Tibial nerve (tissue), 4 donors: ENCODE results near the gene RIC1. TPM values are rescaled to one million over a fixed set of nuclear protein-coding genes. Genes with fewer than 3 reads are reported as not detected.
"Not testable (repeated sequence)": the region's sequence is repeated elsewhere in the genome, so short reads cannot be mapped to it uniquely, and the experiment has no call there.

Experiments used
- DNase-seq, 2 donors: peaks; one replicate each; pipeline ENCODE4 v3.0.0-alpha.2; 2019; ENCODE audit warnings: low spot score in 2 of 2
- H3K27ac ChIP-seq, 4 donors: fragments of 200-600 bp; sonication (generic) in 3 of 4; one replicate each; pipeline ENCODE4 v1.5.1; 2017 to 2019; ENCODE audit warnings: mild to moderate bottlenecking in 1 of 4
- H3K27me3 ChIP-seq, 2 donors: fragments of 200-600 bp; sonication (generic) in 1 of 2; one replicate each; pipeline versions ENCODE4 v1.5.1 to v1.6.0; 2017 to 2019
- H3K36me3 ChIP-seq, 3 donors: fragments of 200-600 bp; sonication (generic); one replicate each; pipeline ENCODE4 v1.5.1; 2018 to 2019
- H3K4me1 ChIP-seq, 4 donors: fragments of 200-600 bp; sonication (generic) in 3 of 4; one replicate each; pipeline ENCODE4 v1.5.1; 2017 to 2019
- H3K4me3 ChIP-seq, 4 donors: fragments of 200-600 bp; sonication (generic) in 3 of 4; one replicate each; pipeline ENCODE4 v1.5.1; 2017 to 2019; ENCODE audit warnings: mild to moderate bottlenecking in 1 of 4, moderate library complexity in 1 of 4
- H3K9me3 ChIP-seq, 4 donors: fragments of 200-600 bp; sonication (generic) in 3 of 4; one replicate each; pipeline ENCODE4 v1.5.1; 2017 to 2019
- CTCF ChIP-seq, 5 experiments: fragments of 200-600 bp in 3 of 5; fragments of 450-650 bp in 2 of 5; sonication (generic) in 3 of 5; IDR thresholded peaks; one replicate each; pipeline ENCODE4 v1.5.1; 2016 to 2019; ENCODE audit warnings: antibody characterized with exemption in 5 of 5, mild to moderate bottlenecking in 3 of 5, moderate library complexity in 2 of 5
- EP300 ChIP-seq, 2 donors: sonication (generic); formaldehyde crosslinking; IDR thresholded peaks; one replicate each; pipeline ENCODE4 v1.6.1; 2017; ENCODE audit warnings: antibody characterized with exemption in 2 of 2, mild to moderate bottlenecking in 1 of 2
- POLR2A ChIP-seq, 2 donors: fragments of 450-650 bp; IDR thresholded peaks; one replicate each; pipeline ENCODE4 v1.6.1; 2017; ENCODE audit warnings: antibody characterized with exemption in 2 of 2, mild to moderate bottlenecking in 2 of 2, moderate library complexity in 2 of 2
- WGBS, 2 donors: methylation state at CpG; one replicate each; pipeline ENCODE4 v1.1.5; 2018; 5-methylcytosine and 5-hydroxymethylcytosine counted together
- total RNA-seq, 4 donors: library from RNA; depleted of rRNA; stranded (reverse); fragments of >200 nt; gene quantifications; one replicate each; pipeline ENCODE4 v1.1.0, GENCODE V29; 2016

RIC1 gene
- total RNA-seq, 4 donors from 2014 or later = 41.0 to 45.9 (median 43.4) TPM

- TF ChIP-seq EP300 (IDR thresholded peaks at IDR 0.05) (no peak), POLR2A (IDR thresholded peaks at IDR 0.05) (no peak), CTCF (IDR thresholded peaks at IDR 0.05) (no peak)
- peaks cover 0 to 20% (median 0%) of the 10 kb centered on the region in 3 donors for H3K36me3 ChIP-seq
- no peaks in the 10 kb centered on the region for H3K4me1 ChIP-seq
- no peak overlapping the region for H3K27ac ChIP-seq
- no peaks in the 10 kb centered on the region for H3K27me3 ChIP-seq
- whole genome bisulfite sequencing, 2 donors = 95 to 96% methylated on average over 3 of the region's 3 CpGs
- peaks cover 0 to 33% (median 8%) of the 10 kb centered on the region in 4 donors for H3K9me3 ChIP-seq
- DNase-seq = no peak
- H3K4me3 ChIP-seq = no peak overlapping the region
Observed at GRCh38 chr9:5646116-5646515, 17.2 kb downstream of the RIC1 start.

GRCh38 chr9:5650356-5651105 is 21.6 kb downstream of the RIC1 start:
- H3K4me1 ChIP-seq = no peaks in the 10 kb centered on the region
- H3K36me3 ChIP-seq = peaks cover 0 to 35% (median 0%) of the 10 kb centered on the region in 3 donors
- no peak for DNase-seq
- no peak overlapping the region for H3K4me3 ChIP-seq
- H3K9me3 ChIP-seq = peaks cover 0 to 69% (median 20%) of the 10 kb centered on the region in 4 donors
- WGBS, 2 donors = 95 to 100% methylated on average over 2 of the region's 2 CpGs
- H3K27me3 ChIP-seq = no peaks in the 10 kb centered on the region
- TF ChIP-seq CTCF (IDR thresholded peaks at IDR 0.05) = no peak
- no peak for TF ChIP-seq EP300 (IDR thresholded peaks at IDR 0.05)
- TF ChIP-seq POLR2A (IDR thresholded peaks at IDR 0.05) = no peak
- no peak overlapping the region for H3K27ac ChIP-seq

- peaks cover 0 to 69% (median 20%) of the 10 kb centered on the region in 4 donors for H3K9me3 ChIP-seq
Observed at GRCh38 chr9:5651246-5651645, 22.3 kb downstream of the RIC1 start.

GRCh38 chr9:5652821-5653220 is 23.9 kb downstream of the RIC1 start:
- 94 to 97% methylated on average over 1 of the region's 1 CpG for WGBS, 2 donors

More at GRCh38 chr9:5651246-5651645, 22.3 kb downstream of the RIC1 start:
- Histone ChIP-seq H3K4me3 (no peak overlapping the region), H3K4me1 (no peaks in the 10 kb centered on the region), H3K36me3 (peaks cover 0 to 35% (median 0%) of the 10 kb centered on the region in 3 donors), H3K27me3 (no peaks in the 10 kb centered on the region), H3K27ac (no peak overlapping the region)
- no peak for DNase-seq
- TF ChIP-seq EP300 (IDR thresholded peaks at IDR 0.05) = no peak
- no peak for TF ChIP-seq CTCF (IDR thresholded peaks at IDR 0.05)
- TF ChIP-seq POLR2A (IDR thresholded peaks at IDR 0.05) = no peak

GRCh38 chr9:5662804-5663203 is 33.9 kb downstream of the RIC1 start:
- DNase-seq, H3K4me3 ChIP-seq, H3K27me3 ChIP-seq, H3K27ac ChIP-seq, H3K4me1 ChIP-seq: not testable (repeated sequence)
- Histone ChIP-seq H3K9me3 (peaks cover 0 to 32% (median 8%) of the 10 kb centered on the region in 4 donors), H3K36me3 (peaks cover 0 to 53% (median 0%) of the 10 kb centered on the region in 3 donors)
- 95 to 100% methylated on average over 1 of the region's 1 CpG for WGBS, 2 donors

More at GRCh38 chr9:5652821-5653220, 23.9 kb downstream of the RIC1 start:
- H3K36me3 ChIP-seq = peaks cover 0 to 44% (median 0%) of the 10 kb centered on the region in 3 donors
- no peak for TF ChIP-seq EP300 (IDR thresholded peaks at IDR 0.05)
- no peaks in the 10 kb centered on the region for H3K27me3 ChIP-seq
- H3K9me3 ChIP-seq = peaks cover 0 to 69% (median 20%) of the 10 kb centered on the region in 4 donors
- no peak for DNase-seq
- H3K4me3 ChIP-seq = no peak overlapping the region
- H3K27ac ChIP-seq = no peak overlapping the region
- H3K4me1 ChIP-seq = peaks cover 0 to 7% (median 0%) of the 10 kb centered on the region in 4 donors

- H3K9me3 ChIP-seq = peaks cover 0 to 32% (median 7%) of the 10 kb centered on the region in 4 donors
- 75 to 82% methylated on average over 3 of the region's 3 CpGs for WGBS, 2 donors
- H3K27ac ChIP-seq = no peak overlapping the region
- no peak for DNase-seq
- no peaks in the 10 kb centered on the region for H3K4me1 ChIP-seq
- no peak for TF ChIP-seq EP300 (IDR thresholded peaks at IDR 0.05)
- no peak for TF ChIP-seq CTCF (IDR thresholded peaks at IDR 0.05)
- no peak for TF ChIP-seq POLR2A (IDR thresholded peaks at IDR 0.05)
- H3K36me3 ChIP-seq = peaks cover 0 to 47% (median 0%) of the 10 kb centered on the region in 3 donors
- H3K27me3 ChIP-seq = no peaks in the 10 kb centered on the region
- no peak overlapping the region for H3K4me3 ChIP-seq
Observed at GRCh38 chr9:5665059-5665458, 36.2 kb downstream of the RIC1 start.
